Activated naive CD8-positive, alpha-beta T cell treated with anti-CD3 and anti-CD28 coated beads, Interleukin-2, amount 50 U/mL, for 24 hours (primary cell): ENCODE results near the gene ZCWPW1.

Source experiments
- ATAC-seq: fragments of 150-1000 bp; cut with Tn5 transposase; one replicate; pipeline ENCODE4 v1.10.0; 2021
- DNase-seq: peaks from one replicate; pipeline ENCODE4 v3.0.0; 2021
- H3K27ac Mint-ChIP-seq: one replicate; pipeline ENCODE4 v1.8.0; 2021; ENCODE audit warnings: mild to moderate bottlenecking, mixed read lengths
- H3K27me3 Mint-ChIP-seq: one replicate; pipeline ENCODE4 v1.8.0; 2021; ENCODE audit warnings: mixed read lengths
- H3K36me3 Mint-ChIP-seq: one replicate; pipeline ENCODE4 v1.8.0; 2021; ENCODE audit warnings: low read depth, mixed read lengths
- H3K4me1 Mint-ChIP-seq: one replicate; pipeline ENCODE4 v1.8.0; 2021; ENCODE audit warnings: mixed read lengths
- H3K4me3 Mint-ChIP-seq: one replicate; pipeline ENCODE4 v1.8.0; 2021; ENCODE audit warnings: mild to moderate bottlenecking, moderate library complexity, mixed read lengths
- H3K9me3 Mint-ChIP-seq: one replicate; pipeline ENCODE4 v1.8.0; 2021; ENCODE audit warnings: mixed read lengths

The ZCWPW1 gene

DNA sequence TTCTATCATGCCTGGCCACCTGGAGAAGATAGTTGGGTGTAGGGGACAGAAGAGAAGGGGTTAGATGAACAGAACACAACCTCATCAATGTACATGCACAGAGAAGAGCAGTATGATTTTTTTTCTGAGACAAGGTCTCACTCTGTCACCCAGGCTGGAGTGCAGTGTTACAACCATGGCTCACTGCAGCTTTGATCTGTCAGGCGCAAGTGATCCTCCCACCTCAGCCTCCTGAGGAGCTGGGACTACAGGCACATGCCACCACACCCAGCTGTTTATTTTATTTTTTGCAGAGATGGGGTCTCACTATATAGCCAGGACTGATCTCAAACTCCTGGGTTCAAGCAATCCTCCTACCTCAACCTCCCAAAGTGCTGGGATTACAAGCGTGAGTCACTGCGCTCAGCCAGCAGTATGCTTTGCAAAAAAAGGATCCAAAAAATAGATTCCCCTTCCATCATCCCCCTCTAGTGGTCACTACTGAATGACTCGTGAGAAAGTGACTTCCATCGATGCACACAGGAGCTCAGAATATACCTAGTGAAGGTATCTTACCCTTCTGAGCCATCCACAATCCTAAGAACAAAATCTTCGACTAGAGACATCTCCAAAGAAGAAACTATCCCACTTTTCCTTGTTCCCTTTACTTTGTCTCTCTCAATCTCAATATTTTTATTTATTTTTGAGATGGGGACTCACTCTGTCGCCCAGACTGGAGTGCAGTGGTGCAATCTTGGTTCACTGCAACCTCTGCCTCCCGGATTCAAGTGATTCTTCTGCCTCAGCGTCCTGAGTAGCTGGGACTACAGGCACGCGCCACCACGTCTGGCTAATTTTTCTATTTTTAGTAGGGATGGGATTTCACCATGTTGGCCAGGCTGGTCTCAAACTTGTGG lies 21.0 kb downstream of the ZCWPW1 start:
- no peaks in the 10 kb centered on the region for H3K9me3 Mint-ChIP-seq
- ATAC-seq (peak; percentile 81), DNase-seq (no peak)
- H3K4me1 Mint-ChIP-seq, result peaks cover 3% of the 10 kb centered on the region
- H3K27ac Mint-ChIP-seq, result no peak overlapping the region
- no peak overlapping the region for H3K4me3 Mint-ChIP-seq
- H3K36me3 Mint-ChIP-seq, result no peaks in the 10 kb centered on the region
- H3K27me3 Mint-ChIP-seq, result no peaks in the 10 kb centered on the region

DNA sequence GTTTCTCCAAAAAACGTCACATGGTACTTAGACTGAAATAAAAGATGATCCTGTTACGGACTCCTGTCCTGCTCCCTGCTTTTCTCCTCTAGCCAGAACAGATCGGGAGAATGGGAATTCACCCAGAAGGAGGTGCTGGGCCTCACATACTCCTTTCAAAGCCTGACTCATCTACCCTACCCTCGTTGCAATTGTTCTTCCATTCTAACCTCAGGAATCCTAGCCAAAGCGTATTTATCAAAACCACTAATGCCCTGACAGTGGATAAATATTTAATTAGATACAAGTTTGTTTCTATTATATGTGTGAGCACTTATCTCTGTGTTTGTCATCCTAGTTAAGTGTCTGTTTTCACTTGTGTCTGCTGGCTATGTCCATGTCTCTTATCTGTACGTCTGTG lies 21.7 kb downstream of the ZCWPW1 start:
- Mint-ChIP-seq H3K4me3 (no peak overlapping the region), H3K36me3 (no peaks in the 10 kb centered on the region), H3K27ac (no peak overlapping the region), H3K9me3 (no peaks in the 10 kb centered on the region), H3K27me3 (no peaks in the 10 kb centered on the region), H3K4me1 (peaks cover 3% of the 10 kb centered on the region)
- ATAC-seq, result no peak
- DNase-seq, result no peak

DNA sequence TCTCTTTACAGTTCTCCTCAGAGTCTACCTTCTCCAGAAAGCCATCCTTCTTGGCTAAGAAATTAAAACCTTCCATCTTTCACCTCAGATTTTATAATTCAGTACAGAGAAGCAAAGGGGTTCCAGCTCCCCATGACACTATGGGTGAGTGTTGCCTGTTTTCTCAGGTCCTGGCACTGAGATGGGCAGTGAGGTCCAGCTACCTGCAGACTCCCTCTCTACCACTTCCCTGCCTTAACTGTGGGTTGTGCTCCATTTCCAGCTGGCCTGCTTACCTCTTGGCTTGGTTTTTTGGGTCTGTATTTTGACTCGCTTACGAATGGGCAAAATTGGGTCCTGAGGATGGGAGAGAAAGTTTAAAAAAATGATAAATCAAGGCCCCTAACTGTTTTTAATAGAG lies 26.3 kb downstream of the ZCWPW1 start:
- H3K27ac Mint-ChIP-seq, result no peak overlapping the region
- peaks cover 6% of the 10 kb centered on the region for H3K27me3 Mint-ChIP-seq
- H3K4me1 Mint-ChIP-seq, result peaks cover 14% of the 10 kb centered on the region
- no peak for ATAC-seq
- no peaks in the 10 kb centered on the region for H3K9me3 Mint-ChIP-seq
- H3K4me3 Mint-ChIP-seq, result no peak overlapping the region
- no peaks in the 10 kb centered on the region for H3K36me3 Mint-ChIP-seq
- DNase-seq, result no peak

DNA sequence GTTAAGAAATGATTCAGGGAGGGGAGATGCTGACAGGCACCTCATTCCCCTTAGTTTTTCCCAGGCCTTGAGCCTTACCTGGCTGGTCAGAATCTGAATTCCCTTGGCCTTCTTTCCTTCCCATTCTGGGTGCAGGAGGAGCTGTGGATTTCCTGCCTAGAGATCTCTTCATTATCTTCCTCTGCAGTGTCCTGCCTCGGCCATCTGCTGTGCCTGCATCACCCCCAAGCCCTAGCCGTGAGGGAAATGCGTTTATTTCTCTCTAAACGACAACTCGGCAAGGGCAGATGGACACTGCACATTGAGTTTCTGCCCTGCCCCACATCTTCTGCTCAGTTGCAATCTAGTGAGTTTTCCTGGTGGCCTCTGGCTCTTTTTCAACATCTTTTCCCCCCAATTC lies 26.7 kb downstream of the ZCWPW1 start:
- Mint-ChIP-seq H3K36me3 (no peaks in the 10 kb centered on the region), H3K4me3 (no peak overlapping the region)

DNA sequence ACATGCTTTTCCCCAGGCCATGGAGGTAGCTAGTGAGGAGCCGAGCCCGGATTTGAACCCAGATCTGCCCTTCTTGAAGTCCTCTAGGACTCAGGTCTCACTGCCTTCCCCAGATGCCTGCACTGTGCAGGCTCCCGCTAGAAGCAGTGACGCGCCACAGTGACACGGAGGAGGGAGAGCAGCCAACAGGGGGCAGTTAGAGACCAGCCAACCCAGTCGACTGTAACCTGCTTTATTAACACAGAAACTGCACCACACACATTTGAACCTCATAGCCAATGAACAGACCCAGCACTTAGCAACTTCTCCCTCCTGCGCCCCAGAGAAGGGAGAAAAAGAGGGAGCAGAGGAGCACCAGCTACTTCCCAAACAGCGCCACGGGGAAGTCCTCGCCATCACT lies 27.8 kb downstream of the ZCWPW1 start:
- H3K27me3 Mint-ChIP-seq, result peaks cover 6% of the 10 kb centered on the region
- no peaks in the 10 kb centered on the region for H3K36me3 Mint-ChIP-seq
- H3K4me3 Mint-ChIP-seq, result no peak overlapping the region
- ATAC-seq, result no peak
- no peaks in the 10 kb centered on the region for H3K9me3 Mint-ChIP-seq
- no peak overlapping the region for H3K27ac Mint-ChIP-seq
- peak; percentile 10 for DNase-seq
- H3K4me1 Mint-ChIP-seq, result peaks cover 26% of the 10 kb centered on the region

More for the DNA sequence above, 26.7 kb downstream of the ZCWPW1 start:
- DNase-seq, result no peak
- no peak overlapping the region for H3K27ac Mint-ChIP-seq
- no peak for ATAC-seq
- H3K27me3 Mint-ChIP-seq, result peaks cover 6% of the 10 kb centered on the region
- H3K9me3 Mint-ChIP-seq, result no peaks in the 10 kb centered on the region
- H3K4me1 Mint-ChIP-seq, result peaks cover 18% of the 10 kb centered on the region

DNA sequence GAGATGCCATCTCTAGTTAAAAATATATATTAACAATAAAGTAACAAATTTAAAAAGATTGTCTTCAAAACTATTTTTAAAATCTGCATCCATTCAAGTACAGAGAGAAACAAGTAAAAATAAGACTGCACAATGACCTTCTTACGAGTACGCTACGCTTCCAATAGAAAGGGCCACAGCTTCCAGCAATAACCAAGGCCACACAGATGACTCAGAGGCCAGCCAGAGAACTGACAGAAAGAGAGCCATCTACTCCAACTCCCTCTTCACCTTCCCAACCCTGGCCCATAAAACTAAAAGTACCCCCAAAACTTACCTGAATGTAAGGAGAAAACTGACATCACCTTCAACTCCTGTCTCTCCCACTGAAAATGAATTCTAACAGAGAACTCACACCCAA lies 28.5 kb downstream of the ZCWPW1 start:
- H3K27me3 Mint-ChIP-seq, result peaks cover 6% of the 10 kb centered on the region
- peaks cover 29% of the 10 kb centered on the region for H3K4me1 Mint-ChIP-seq
- no peak overlapping the region for H3K27ac Mint-ChIP-seq
- H3K9me3 Mint-ChIP-seq, result no peaks in the 10 kb centered on the region
- ATAC-seq (no peak), DNase-seq (no peak)
- H3K36me3 Mint-ChIP-seq, result no peaks in the 10 kb centered on the region
- H3K4me3 Mint-ChIP-seq, result no peak overlapping the region

DNA sequence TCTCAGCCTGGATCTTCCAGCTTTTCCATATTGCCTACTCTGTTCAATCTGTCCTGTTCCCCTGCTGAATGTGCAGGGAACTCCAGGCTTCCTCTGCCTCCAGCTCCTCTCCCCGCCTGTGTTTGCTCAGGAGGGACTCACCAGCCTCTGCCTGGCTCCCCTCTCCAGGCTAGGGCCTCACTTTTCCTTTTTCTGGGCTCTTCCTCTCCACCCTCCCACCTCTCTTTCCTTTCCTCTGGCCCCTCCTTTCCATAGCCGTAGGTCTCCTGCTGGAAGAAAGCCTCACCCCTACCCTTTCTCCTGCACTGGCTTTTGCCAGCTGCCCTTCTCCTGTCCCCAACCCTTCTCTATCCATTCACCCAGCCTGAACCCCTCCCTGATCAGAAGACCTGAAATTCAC lies 30.3 kb downstream of the ZCWPW1 start:
- peaks cover 6% of the 10 kb centered on the region for H3K27me3 Mint-ChIP-seq
- ATAC-seq, result no peak
- no peaks in the 10 kb centered on the region for H3K36me3 Mint-ChIP-seq
- DNase-seq, result no peak
- no peak overlapping the region for H3K27ac Mint-ChIP-seq
- peaks cover 32% of the 10 kb centered on the region for H3K4me1 Mint-ChIP-seq
- H3K4me3 Mint-ChIP-seq, result no peak overlapping the region
- no peaks in the 10 kb centered on the region for H3K9me3 Mint-ChIP-seq

DNA sequence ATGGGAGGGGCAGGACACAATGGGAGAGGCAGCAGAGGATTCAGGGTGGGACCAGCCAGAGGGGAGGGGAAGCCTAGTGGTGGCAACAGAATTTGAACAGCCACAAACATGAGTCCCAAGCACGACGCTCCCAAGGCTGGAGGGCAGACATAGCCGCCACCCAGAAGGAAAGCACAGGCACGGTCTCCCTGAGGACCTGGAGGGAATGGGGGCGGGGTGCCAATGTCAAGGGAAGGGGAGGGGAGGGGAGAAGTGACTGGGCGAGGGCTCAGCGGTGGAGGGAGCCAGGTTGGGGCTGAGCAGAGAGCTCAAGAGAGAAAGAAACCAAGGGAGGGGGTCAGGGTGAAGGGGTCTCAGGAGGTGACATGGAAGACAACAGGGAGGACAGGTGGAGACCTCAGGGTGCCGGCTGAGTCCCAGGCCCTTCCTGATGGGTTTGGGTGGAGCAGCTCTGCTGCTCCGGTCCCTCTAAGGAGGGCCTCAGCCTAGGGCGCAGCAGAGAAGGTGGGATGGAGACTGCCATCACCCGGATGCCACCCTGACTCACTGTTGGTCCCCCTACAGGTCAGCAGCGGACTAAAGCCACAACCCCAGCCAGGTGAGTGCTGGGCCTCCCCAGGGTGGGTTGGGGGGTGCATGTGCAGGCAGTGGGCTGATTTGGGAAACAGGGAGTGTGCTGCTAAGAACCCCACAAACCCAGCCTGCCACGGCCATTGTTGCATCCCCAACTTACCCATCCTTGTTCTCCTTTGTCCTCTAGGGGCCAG lies 31.0 kb downstream of the ZCWPW1 start:
- peak overlapping the region; percentile 54 for H3K4me3 Mint-ChIP-seq

DNA sequence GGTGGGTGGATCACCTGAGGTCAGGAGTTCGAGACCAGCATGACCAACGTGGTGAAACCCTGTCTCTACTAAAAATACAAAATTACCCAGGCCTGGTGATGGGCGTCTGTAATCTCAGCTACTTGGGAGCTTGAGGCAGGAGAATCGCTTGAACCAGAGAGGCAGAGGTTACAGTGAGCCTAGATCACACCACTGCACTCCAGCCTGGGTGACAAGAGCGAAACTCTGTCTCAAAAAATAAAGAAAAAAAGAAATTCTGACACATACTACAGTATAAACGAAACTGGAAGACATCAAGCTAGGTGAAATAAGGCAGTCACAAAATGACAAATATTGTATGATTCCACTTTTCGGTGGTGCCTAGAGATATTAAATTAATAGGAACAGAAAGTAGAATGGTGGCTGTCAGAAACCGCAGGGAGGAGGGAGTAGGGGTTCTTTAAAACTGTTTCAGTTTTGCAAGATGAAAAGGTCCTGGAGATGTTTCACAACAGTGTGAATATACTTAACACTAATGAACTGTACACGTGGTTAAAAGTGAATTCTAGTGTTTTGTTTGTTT lies 32.0 kb downstream of the ZCWPW1 start:
- Mint-ChIP-seq H3K36me3 (no peaks in the 10 kb centered on the region), H3K27me3 (peaks cover 6% of the 10 kb centered on the region), H3K27ac (peak overlapping the region; percentile 73), H3K4me1 (peaks cover 32% of the 10 kb centered on the region), H3K4me3 (peak overlapping the region; percentile 54), H3K9me3 (no peaks in the 10 kb centered on the region)
- peak; percentile 46 for DNase-seq
- ATAC-seq, result peak; percentile 96

More for the DNA sequence above, 31.0 kb downstream of the ZCWPW1 start:
- no peak for ATAC-seq
- Mint-ChIP-seq H3K27me3 (peaks cover 6% of the 10 kb centered on the region), H3K36me3 (no peaks in the 10 kb centered on the region), H3K4me1 (peaks cover 32% of the 10 kb centered on the region), H3K27ac (peak overlapping the region; percentile 73), H3K9me3 (no peaks in the 10 kb centered on the region)
- no peak for DNase-seq

DNA sequence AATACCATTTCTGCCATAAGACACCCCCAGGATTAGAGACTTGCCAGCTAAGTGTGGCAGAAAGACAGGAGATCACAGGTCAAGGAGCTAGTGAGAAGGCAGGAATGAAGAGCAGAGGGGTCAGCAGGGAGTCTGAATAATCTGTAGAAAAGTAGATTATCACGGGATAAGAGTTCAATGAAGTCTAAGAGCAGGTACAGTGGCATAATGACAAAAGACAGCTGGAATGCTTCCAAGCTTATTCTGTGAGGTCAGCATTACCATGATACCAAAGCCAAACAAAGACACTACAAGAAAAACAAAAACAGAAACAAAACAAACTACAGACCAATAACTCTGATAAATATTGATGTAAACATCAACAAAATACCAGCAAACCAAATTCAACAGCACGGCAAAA lies 34.4 kb downstream of the ZCWPW1 start:
- DNase-seq (no peak), ATAC-seq (no peak)
- Mint-ChIP-seq H3K36me3 (no peaks in the 10 kb centered on the region), H3K9me3 (no peaks in the 10 kb centered on the region), H3K27me3 (peaks cover 16% of the 10 kb centered on the region), H3K4me3 (no peak overlapping the region), H3K27ac (no peak overlapping the region), H3K4me1 (peaks cover 32% of the 10 kb centered on the region)

DNA sequence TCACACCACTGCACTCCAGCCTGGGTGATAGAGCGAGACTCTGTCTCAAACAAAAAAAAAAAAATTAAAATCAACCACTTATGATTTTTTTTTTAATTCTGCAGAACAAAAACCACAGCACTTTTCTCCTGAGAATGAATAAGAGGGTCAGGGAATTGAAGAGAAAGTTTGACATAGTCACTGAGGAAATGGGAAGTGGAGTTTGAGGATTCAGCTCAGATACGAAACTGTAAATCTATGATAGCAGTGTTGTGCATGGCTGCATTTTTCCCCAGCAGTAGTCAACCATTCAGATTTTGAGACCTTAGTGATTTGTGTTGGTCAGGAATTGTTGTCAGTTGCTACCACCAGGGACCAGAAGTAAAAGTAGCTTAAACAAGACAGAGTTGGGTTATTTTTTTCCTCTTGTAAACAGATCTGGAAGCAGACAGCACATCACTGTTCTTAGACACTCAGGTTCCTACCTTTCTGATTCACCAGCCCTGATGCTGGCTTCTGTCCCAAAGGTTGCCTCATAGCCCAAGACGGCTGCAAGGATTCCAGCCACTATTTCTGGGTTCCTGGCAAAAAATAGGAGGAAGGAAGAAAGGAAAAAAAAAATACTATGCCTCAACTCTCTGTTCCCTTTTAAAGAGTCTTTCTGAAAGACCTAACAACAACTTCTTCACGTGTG lies 35.1 kb downstream of the ZCWPW1 start:
- DNase-seq (no peak), ATAC-seq (no peak)
- Mint-ChIP-seq H3K27me3 (peaks cover 16% of the 10 kb centered on the region), H3K36me3 (no peaks in the 10 kb centered on the region), H3K9me3 (no peaks in the 10 kb centered on the region), H3K4me1 (peaks cover 29% of the 10 kb centered on the region), H3K27ac (no peak overlapping the region), H3K4me3 (no peak overlapping the region)

DNA sequence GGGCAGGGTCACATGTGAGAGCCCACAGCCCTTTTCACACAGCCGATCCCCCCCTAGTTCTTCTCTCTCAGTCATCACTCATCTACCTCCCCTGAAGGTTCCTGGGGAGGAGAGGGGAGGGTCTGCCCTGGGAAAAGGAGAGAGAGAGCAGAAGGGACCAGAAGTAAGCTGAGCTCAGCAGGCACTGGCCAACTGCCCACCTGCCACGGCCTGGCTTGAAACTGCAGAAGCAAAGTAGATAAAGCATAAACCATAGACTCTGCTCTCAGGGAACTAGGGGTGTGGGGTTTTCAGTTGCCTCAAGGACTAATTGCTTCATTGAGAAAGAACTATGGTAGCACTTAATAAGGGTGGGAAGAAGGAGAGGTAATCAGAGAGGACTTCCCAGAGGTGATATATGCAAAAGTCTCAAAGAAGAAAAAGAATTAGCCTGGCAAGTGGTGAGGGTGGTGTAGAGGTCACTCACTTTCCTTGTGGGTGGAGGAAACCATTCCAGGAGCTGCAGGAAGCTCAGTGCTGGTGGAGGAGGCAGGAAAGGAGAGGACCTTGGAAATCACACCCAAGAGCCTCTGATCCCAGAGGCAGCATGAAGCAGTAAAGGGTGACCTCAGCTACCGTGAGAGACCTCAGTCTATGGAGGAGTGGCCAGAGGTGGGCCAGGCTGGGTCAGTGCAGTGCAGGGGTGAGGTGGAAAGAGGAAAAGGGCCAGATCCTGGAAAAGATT lies 38.1 kb downstream of the ZCWPW1 start:
- DNase-seq (no peak), ATAC-seq (no peak)
- Mint-ChIP-seq H3K4me3 (no peak overlapping the region), H3K9me3 (no peaks in the 10 kb centered on the region), H3K27ac (no peak overlapping the region), H3K27me3 (peaks cover 12% of the 10 kb centered on the region), H3K4me1 (peaks cover 4% of the 10 kb centered on the region), H3K36me3 (no peaks in the 10 kb centered on the region)

DNA sequence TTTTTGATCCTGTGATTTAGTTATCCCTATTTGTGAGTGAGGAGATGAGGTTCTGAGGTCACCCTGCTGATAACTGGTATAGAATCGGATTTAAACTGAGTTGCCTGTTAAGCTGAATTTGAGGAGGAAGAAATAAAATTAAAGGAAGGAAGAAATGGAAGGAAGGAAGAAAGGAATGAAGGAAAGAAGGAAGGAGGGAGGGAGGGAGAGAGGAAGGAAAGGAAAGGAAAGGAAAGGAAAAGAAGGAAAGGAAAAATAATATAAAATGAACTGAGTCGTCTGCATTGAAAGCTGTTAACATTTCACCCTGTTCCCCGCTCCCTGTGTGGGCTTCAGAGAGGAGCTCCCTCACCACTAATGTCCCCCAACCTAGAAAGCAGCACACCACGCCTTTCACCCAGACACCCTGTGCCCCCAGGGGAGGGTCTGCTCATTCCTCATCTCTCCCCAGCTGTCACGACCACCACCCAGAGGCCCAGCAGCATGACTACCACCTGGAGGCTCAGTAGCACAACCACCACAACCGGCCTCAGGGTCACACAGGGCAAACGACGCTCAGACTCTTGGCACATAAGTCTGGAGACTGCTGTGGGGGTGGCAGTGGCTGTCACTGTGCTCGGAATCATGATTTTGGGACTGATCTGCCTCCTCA lies 38.9 kb downstream of the ZCWPW1 start:
- Mint-ChIP-seq H3K27ac (no peak overlapping the region), H3K4me1 (peaks cover 4% of the 10 kb centered on the region), H3K4me3 (no peak overlapping the region), H3K36me3 (no peaks in the 10 kb centered on the region), H3K27me3 (peaks cover 12% of the 10 kb centered on the region), H3K9me3 (no peaks in the 10 kb centered on the region)
- no peak for DNase-seq
- no peak for ATAC-seq
